SK-N-MC (cell line): ENCODE measurements around the gene ARMC8.

ENCODE experiments used
- EZH2 ChIP-seq: fragments of 200-600 bp; sonication (generic); IDR thresholded peaks from one replicate; pipeline ENCODE4 v1.6.1; 2017; ENCODE audit warnings: antibody characterized with exemption
- FOXP2 ChIP-seq: optimal IDR thresholded peaks from 2 replicates; pipeline ENCODE3; 2011; ENCODE audit warnings: mild to moderate bottlenecking, moderate library complexity; ENCODE audit not compliant: insufficient read depth; ENCODE audit errors: extremely low read length, control extremely low read depth
- POLR2AphosphoS5 ChIP-seq: IDR thresholded peaks from 2 replicates; pipeline ENCODE4 v1.6.1; 2012; ENCODE audit warnings: mild to moderate bottlenecking, low read depth, low read length, borderline replicate concordance

DNA sequence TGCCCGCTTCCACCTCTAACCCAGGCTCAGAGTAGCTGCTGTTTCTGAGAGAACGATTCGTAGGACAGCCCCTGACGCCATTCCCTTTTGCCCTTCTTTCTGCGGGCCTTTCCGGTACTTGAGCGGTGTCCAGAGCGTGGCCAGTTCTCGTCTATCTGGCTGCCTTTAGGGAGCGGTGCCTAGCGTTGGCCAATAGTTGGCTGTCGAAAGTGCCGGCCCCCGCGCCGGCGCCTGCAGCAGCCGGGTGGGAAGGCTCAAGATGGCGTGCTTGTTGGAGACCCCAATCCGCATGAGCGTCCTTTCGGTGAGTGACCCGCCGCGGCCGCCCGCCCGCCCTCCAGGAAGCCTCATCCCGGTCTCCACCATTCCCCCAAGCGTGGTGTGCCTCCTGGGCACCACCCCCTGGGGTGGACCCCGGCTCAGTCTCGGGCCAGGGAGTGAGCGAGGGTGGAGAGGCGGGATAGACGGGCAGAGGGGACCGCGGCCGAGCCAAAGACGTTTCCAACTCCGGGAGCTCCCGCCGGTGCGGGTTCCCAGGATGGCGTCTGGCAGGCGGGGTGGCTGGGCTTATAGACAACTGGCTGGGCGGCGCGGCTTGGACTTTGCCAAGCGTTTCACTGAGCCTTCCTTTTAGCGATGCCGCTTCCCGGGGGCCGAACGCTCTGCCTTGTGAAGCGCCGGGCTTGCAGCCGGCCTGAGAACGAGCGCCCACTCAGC, at the start of gene ARMC8:
- TF ChIP-seq POLR2AphosphoS5 (peak; percentile 95), EZH2 (no peak), FOXP2 (no peak)
